ENCODE results near the gene ZFYVE28. TPM values are rescaled to one million over a fixed set of nuclear protein-coding genes. Genes with fewer than 3 reads are reported as not detected.
"Not testable (repeated sequence)": the region's sequence is repeated elsewhere in the genome, so short reads cannot be mapped to it uniquely, and the experiment has no call there.

ZFYVE28 gene
- total RNA-seq, 5 donors from 2014 or later (not counting 1 experiment from before 2014, with no cell fraction given), result 33.4 to 56.2 (median 45.4) TPM

DNA sequence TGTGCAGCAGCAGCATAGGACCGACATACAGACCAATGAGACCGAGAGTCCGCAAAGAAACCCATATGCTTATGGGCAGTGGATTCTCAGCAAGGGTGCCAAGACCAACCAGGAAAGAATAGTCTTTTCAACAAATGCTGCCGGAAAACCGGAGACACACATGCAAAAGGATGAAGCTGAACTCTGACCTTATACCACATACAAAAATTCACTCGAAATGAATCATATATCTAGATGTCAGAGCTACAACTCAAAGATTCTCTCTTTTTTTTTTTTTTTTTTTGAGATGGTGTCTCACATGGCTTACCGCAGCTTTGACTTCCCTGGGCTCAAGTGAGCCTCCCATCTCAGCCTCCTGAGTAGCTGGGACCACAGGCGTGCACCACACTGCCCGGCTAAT, 140.5 kb downstream of the ZFYVE28 start:
- no peaks in the 10 kb centered on the region for H3K27me3 ChIP-seq (replicated peaks in 1 of 2; ENCODE audit: control insufficient read depth in 2 of 2, extremely low read depth in 1 of 2, insufficient read depth in 2 of 2, low read length in 1 of 2)
- H3K9me3 ChIP-seq, result no peaks in the 10 kb centered on the region
- no peak overlapping the region for H3K27ac ChIP-seq (ENCODE audit: low read length)
- no peak for ATAC-seq (replicated peaks in 1 of 4)
- no peak overlapping the region for H3K4me3 Mint-ChIP-seq
- H3K4me1 Mint-ChIP-seq, result peaks cover 24 to 32% (median 25%) of the 10 kb centered on the region in 3 donors
- no peak overlapping the region for H3K4me3 ChIP-seq (ENCODE audit: control insufficient read depth in 1 of 2, extremely low read depth in 1 of 2, low read length in 1 of 2)
- peaks cover 20 to 30% of the 10 kb centered on the region in 2 experiments for H3K4me1 ChIP-seq (ENCODE audit: control insufficient read depth in 1 of 2, extremely low read depth in 1 of 2, insufficient read depth in 2 of 2, low read length in 2 of 2)
- DNase-seq, result no peak
- H3K36me3 Mint-ChIP-seq, result peaks cover 8% of the 10 kb centered on the region
- ChIA-PET CTCF (interaction anchor here in 1 of 2 donors (0.6 kb wide), 1 partner anchor 116 kb away, joined by 6 read pairs; no protein-coding TSS in a partner anchor), POLR2A (interaction anchor here in 1 of 2 donors (0.6 kb wide), 2 partner anchors 138 to 482 kb away, joined by 3 to 5 read pairs; no protein-coding TSS in a partner anchor)
- no peaks in the 10 kb centered on the region for H3K27me3 Mint-ChIP-seq
- WGBS (ENCODE audit: insufficient coverage), result 95% methylated on average over 4 of the region's 9 CpGs
- peaks cover 0 to 3% (median 0%) of the 10 kb centered on the region in 3 donors for H3K9me3 Mint-ChIP-seq
- no peak overlapping the region for H3K27ac Mint-ChIP-seq
- no peaks in the 10 kb centered on the region for H3K36me3 ChIP-seq (ENCODE audit: control insufficient read depth in 2 of 2, extremely low read depth in 1 of 2, insufficient read depth in 1 of 2, low read length in 1 of 2)

DNA sequence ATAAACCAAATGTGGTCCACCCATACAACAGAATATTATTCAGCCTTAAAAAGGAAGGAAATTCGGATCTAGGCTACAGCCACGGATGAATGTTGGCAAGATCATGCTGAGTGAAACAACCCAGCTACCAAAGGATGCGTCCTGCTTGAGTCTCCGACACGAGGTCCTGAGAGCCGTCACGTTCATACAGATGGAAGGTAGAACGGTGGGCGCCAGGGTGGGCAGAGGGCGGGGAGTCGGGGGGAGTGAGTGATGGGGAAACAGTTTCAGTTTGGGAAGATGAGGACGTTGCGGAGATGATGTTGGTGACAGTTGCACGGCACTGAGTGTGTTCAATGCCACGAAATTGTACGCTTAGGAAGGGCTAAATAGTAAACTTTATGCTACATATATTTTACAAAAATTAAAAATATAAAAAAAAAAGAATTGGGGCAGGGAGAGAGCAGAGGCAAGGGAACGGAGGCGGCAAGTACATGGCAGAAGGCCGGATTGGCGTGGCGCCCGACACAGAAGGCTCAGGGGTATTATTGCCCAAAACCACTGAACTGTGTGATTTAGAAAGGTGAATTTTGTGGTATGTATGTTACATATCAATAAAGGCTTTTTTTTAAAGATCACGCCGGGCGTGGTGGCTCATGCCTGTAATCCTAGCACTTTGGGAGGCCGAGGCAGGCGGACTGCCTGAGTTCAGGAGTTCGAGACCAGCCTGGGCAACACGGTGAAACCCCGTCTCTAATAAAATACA, 141.7 kb downstream of the ZFYVE28 start:
- no peaks in the 10 kb centered on the region for H3K9me3 ChIP-seq
- 93% methylated on average over 15 of the region's 30 CpGs for WGBS (ENCODE audit: insufficient coverage)
- no peak for DNase-seq
- Mint-ChIP-seq H3K4me3 (no peak overlapping the region), H3K36me3 (peaks cover 11% of the 10 kb centered on the region), H3K27ac (no peak overlapping the region), H3K4me1 (peaks cover 13 to 20% (median 17%) of the 10 kb centered on the region in 3 donors), H3K9me3 (no peaks in the 10 kb centered on the region), H3K27me3 (no peaks in the 10 kb centered on the region)
- no peaks in the 10 kb centered on the region for H3K27me3 ChIP-seq (replicated peaks in 1 of 2; ENCODE audit: control insufficient read depth in 2 of 2, extremely low read depth in 1 of 2, insufficient read depth in 2 of 2, low read length in 1 of 2)
- CTCF ChIA-PET, result no interaction called here
- POLR2A ChIA-PET, result no interaction called here
- peaks cover 0 to 3% of the 10 kb centered on the region in 2 donors for H3K36me3 ChIP-seq (ENCODE audit: control insufficient read depth in 2 of 2, extremely low read depth in 1 of 2, insufficient read depth in 1 of 2, low read length in 1 of 2)
- peaks cover 10 to 20% of the 10 kb centered on the region in 2 experiments for H3K4me1 ChIP-seq (ENCODE audit: control insufficient read depth in 1 of 2, extremely low read depth in 1 of 2, insufficient read depth in 2 of 2, low read length in 2 of 2)
- H3K27ac ChIP-seq (ENCODE audit: low read length), result no peak overlapping the region
- H3K4me3 ChIP-seq (ENCODE audit: control insufficient read depth in 1 of 2, extremely low read depth in 1 of 2, low read length in 1 of 2), result no peak overlapping the region
- ATAC-seq (replicated peaks in 1 of 4), result no peak

DNA sequence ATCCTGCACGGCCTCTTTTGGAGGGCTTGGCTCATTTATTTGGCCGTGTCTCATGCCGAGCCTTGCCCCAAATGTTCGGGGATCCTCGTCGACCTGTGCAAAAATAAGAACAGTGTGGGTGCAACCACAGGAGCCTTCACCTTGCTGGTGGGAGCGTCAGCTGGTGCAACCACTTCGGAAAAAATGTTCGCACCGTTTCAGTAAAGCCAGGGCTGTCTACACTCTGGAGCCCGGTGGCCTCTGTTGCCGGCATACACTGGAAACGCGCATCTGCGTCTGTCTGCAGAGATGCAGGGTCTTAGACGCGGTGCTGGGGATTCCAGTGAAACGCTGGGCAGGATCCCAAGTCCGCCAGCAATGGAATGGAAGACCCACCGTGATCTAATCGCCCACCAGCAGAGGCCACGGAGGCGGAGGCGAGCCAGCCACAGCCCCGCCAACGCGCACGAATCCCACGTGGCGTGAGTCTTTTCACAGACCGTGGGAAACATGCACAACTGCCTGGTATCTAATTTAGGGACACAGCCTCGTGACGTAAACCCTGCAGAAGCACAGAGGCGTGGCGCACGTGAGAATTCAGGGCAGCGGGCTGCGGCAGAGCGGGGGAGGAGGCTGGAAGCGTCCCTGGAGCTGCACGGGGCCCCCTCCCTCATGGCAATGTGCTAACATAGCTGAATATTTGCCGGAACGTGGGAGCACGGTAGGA, 142.7 kb downstream of the ZFYVE28 start:
- Histone ChIP-seq H3K36me3 (ENCODE audit: control insufficient read depth in 2 of 2, extremely low read depth in 1 of 2, insufficient read depth in 1 of 2, low read length in 1 of 2) (peaks cover 0 to 9% of the 10 kb centered on the region in 2 donors), H3K27ac (ENCODE audit: low read length) (no peak overlapping the region), H3K27me3 (replicated peaks in 1 of 2; ENCODE audit: control insufficient read depth in 2 of 2, extremely low read depth in 1 of 2, insufficient read depth in 2 of 2, low read length in 1 of 2) (no peaks in the 10 kb centered on the region), H3K9me3 (no peaks in the 10 kb centered on the region), H3K4me3 (ENCODE audit: control insufficient read depth in 1 of 2, extremely low read depth in 1 of 2, low read length in 1 of 2) (no peak overlapping the region), H3K4me1 (ENCODE audit: control insufficient read depth in 1 of 2, extremely low read depth in 1 of 2, insufficient read depth in 2 of 2, low read length in 2 of 2) (peaks cover 0 to 10% of the 10 kb centered on the region in 2 experiments)
- DNase-seq, result no peak
- no peaks in the 10 kb centered on the region for H3K9me3 Mint-ChIP-seq
- H3K27me3 Mint-ChIP-seq, result no peaks in the 10 kb centered on the region
- ATAC-seq (replicated peaks in 1 of 4), result no peak
- peaks cover 3 to 9% (median 6%) of the 10 kb centered on the region in 3 donors for H3K4me1 Mint-ChIP-seq
- H3K27ac Mint-ChIP-seq, result no peak overlapping the region
- 95% methylated on average over 41 of the region's 44 CpGs for WGBS (ENCODE audit: insufficient coverage)
- no peak overlapping the region for H3K4me3 Mint-ChIP-seq
- CTCF ChIA-PET, result no interaction called here
- peaks cover 11% of the 10 kb centered on the region for H3K36me3 Mint-ChIP-seq
- POLR2A ChIA-PET, result no interaction called here

- H3K27me3 ChIP-seq (replicated peaks in 1 of 2; ENCODE audit: control insufficient read depth in 2 of 2, extremely low read depth in 1 of 2, insufficient read depth in 2 of 2, low read length in 1 of 2); H3K27ac ChIP-seq (ENCODE audit: low read length); H3K4me1 ChIP-seq (ENCODE audit: control insufficient read depth in 1 of 2, extremely low read depth in 1 of 2, insufficient read depth in 2 of 2, low read length in 2 of 2); H3K4me3 Mint-ChIP-seq; DNase-seq; H3K4me3 ChIP-seq (ENCODE audit: control insufficient read depth in 1 of 2, extremely low read depth in 1 of 2, low read length in 1 of 2); ATAC-seq (replicated peaks in 1 of 4); H3K36me3 ChIP-seq (ENCODE audit: control insufficient read depth in 2 of 2, extremely low read depth in 1 of 2, insufficient read depth in 1 of 2, low read length in 1 of 2); H3K27ac Mint-ChIP-seq; H3K9me3 Mint-ChIP-seq; H3K9me3 ChIP-seq; H3K4me1 Mint-ChIP-seq; CTCF ChIA-PET; H3K27me3 Mint-ChIP-seq: not testable (repeated sequence)
- 94% methylated on average over 10 of the region's 10 CpGs for WGBS (ENCODE audit: insufficient coverage)
- peaks cover 13% of the 10 kb centered on the region for H3K36me3 Mint-ChIP-seq
- POLR2A ChIA-PET, result interaction anchor here in 1 of 2 donors (0.6 kb wide), 1 partner anchor 37 kb away, joined by 3 read pairs; no protein-coding TSS in a partner anchor
Observed at GRCh38 chr4:2275044-2275397, 143.4 kb downstream of the ZFYVE28 start.

DNA sequence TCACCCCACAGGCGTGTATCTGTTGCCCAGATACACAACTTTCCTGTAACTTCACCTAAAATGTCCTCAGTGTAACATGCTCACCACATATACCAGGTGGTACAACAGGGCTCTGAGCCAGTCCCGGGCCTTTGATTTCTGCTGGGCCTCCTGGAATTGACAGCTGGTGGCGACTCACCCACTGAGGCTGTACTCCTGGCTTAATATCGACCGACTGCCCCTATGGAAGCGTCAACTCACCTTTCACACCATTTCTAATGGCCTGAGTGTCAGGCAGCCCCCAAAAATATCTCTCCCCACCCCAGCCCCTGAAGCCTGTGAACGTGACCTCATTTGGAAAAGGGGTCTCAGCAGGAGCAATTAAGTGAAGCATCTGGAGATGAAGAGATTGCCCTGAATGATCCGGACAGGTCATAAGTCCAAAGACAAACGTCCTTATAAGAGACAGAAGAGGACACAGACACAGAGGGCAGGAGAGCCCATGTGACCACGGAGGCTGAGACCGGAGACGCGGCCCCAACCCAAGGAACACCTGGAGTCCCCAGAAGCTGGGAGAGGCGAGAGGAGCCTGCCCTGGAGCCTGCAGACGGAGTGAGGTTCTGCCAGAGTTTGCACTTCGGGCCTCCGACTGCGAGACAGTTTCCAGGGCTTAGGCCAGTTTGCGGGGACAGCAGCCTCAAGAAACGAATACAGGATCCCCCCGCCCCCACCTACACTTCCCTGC, 144.0 kb downstream of the ZFYVE28 start:
- H3K4me1 Mint-ChIP-seq, result peaks cover 0 to 3% (median 0%) of the 10 kb centered on the region in 3 donors
- Histone ChIP-seq H3K4me3 (ENCODE audit: control insufficient read depth in 1 of 2, extremely low read depth in 1 of 2, low read length in 1 of 2) (no peak overlapping the region), H3K27ac (ENCODE audit: low read length) (no peak overlapping the region), H3K27me3 (replicated peaks in 1 of 2; ENCODE audit: control insufficient read depth in 2 of 2, extremely low read depth in 1 of 2, insufficient read depth in 2 of 2, low read length in 1 of 2) (no peaks in the 10 kb centered on the region), H3K4me1 (ENCODE audit: control insufficient read depth in 1 of 2, extremely low read depth in 1 of 2, insufficient read depth in 2 of 2, low read length in 2 of 2) (peaks cover 0 to 3% of the 10 kb centered on the region in 2 experiments), H3K9me3 (no peaks in the 10 kb centered on the region), H3K36me3 (ENCODE audit: control insufficient read depth in 2 of 2, extremely low read depth in 1 of 2, insufficient read depth in 1 of 2, low read length in 1 of 2) (peaks cover 0 to 9% of the 10 kb centered on the region in 2 donors)
- H3K9me3 Mint-ChIP-seq, result no peaks in the 10 kb centered on the region
- no peaks in the 10 kb centered on the region for H3K27me3 Mint-ChIP-seq
- ATAC-seq (replicated peaks in 1 of 4) (no peak), DNase-seq (no peak)
- no peak overlapping the region for H3K4me3 Mint-ChIP-seq
- CTCF ChIA-PET, result no interaction called here
- peaks cover 13% of the 10 kb centered on the region for H3K36me3 Mint-ChIP-seq
- POLR2A ChIA-PET, result interaction anchor here in 1 of 2 donors (0.6 kb wide), 1 partner anchor 36 kb away, joined by 3 read pairs; no protein-coding TSS in a partner anchor
- H3K27ac Mint-ChIP-seq, result no peak overlapping the region
- 92% methylated on average over 17 of the region's 21 CpGs for WGBS (ENCODE audit: insufficient coverage)

GRCh38 chr4:2273657-2274319, 144.7 kb downstream of the ZFYVE28 start:
- no peak overlapping the region for H3K27ac ChIP-seq (ENCODE audit: low read length)
- DNase-seq (no peak), ATAC-seq (replicated peaks in 1 of 4) (no peak)
- H3K27me3 ChIP-seq (replicated peaks in 1 of 2; ENCODE audit: control insufficient read depth in 2 of 2, extremely low read depth in 1 of 2, insufficient read depth in 2 of 2, low read length in 1 of 2), result no peaks in the 10 kb centered on the region
- peaks cover 13% of the 10 kb centered on the region for H3K36me3 Mint-ChIP-seq
- CTCF ChIA-PET, result no interaction called here
- peaks cover 0 to 9% of the 10 kb centered on the region in 2 donors for H3K36me3 ChIP-seq (ENCODE audit: control insufficient read depth in 2 of 2, extremely low read depth in 1 of 2, insufficient read depth in 1 of 2, low read length in 1 of 2)
- POLR2A ChIA-PET, result interaction anchor here in 1 of 2 donors (0.5 kb wide), 1 partner anchor 19 kb away, joined by 6 read pairs; no protein-coding TSS in a partner anchor
- no peaks in the 10 kb centered on the region for H3K9me3 ChIP-seq
- peaks cover 0 to 3% of the 10 kb centered on the region in 2 experiments for H3K4me1 ChIP-seq (ENCODE audit: control insufficient read depth in 1 of 2, extremely low read depth in 1 of 2, insufficient read depth in 2 of 2, low read length in 2 of 2)
- no peak overlapping the region for H3K4me3 Mint-ChIP-seq
- 90% methylated on average over 17 of the region's 24 CpGs for WGBS (ENCODE audit: insufficient coverage)
- peaks cover 0 to 3% (median 0%) of the 10 kb centered on the region in 3 donors for H3K4me1 Mint-ChIP-seq
- H3K4me3 ChIP-seq (ENCODE audit: control insufficient read depth in 1 of 2, extremely low read depth in 1 of 2, low read length in 1 of 2), result no peak overlapping the region
- H3K9me3 Mint-ChIP-seq, result no peaks in the 10 kb centered on the region
- no peak overlapping the region for H3K27ac Mint-ChIP-seq
- no peaks in the 10 kb centered on the region for H3K27me3 Mint-ChIP-seq
